GM12874 (cell line): ENCODE data around the gene TMEM185B.

Source experiments
- TF ChIP-seq, protein P1 (sequence below): IDR thresholded peaks from 2 replicates; pipeline ENCODE4 v1.5.1; 2011; ENCODE audit warnings: low read depth, mild to moderate bottlenecking, control low read depth, low read length, moderate library complexity; ENCODE audit not compliant: insufficient read depth

TMEM185B gene

DNA sequence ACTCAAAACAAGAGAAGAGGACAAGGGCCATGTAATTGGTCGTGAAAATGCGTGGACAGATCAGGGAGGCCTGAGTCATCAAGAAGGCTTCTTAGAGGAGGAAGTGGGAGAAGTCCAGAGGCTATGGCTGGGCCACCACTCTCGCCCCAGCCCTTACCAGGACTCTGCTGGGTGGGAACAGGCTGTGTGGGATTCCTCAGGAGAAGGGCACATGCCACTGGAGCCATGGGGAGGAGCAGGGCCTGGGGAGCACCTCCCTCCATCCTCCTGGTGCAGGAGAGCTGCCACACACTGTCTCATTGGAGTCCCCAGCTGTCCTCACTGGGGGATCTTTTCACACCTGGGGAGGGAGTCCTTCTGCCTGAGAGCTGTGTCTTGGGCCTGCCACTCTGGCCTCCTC is 20.0 kb upstream of the TMEM185B start:
- TF ChIP-seq, protein P1, sequence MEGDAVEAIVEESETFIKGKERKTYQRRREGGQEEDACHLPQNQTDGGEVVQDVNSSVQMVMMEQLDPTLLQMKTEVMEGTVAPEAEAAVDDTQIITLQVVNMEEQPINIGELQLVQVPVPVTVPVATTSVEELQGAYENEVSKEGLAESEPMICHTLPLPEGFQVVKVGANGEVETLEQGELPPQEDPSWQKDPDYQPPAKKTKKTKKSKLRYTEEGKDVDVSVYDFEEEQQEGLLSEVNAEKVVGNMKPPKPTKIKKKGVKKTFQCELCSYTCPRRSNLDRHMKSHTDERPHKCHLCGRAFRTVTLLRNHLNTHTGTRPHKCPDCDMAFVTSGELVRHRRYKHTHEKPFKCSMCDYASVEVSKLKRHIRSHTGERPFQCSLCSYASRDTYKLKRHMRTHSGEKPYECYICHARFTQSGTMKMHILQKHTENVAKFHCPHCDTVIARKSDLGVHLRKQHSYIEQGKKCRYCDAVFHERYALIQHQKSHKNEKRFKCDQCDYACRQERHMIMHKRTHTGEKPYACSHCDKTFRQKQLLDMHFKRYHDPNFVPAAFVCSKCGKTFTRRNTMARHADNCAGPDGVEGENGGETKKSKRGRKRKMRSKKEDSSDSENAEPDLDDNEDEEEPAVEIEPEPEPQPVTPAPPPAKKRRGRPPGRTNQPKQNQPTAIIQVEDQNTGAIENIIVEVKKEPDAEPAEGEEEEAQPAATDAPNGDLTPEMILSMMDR = no peak

- TF ChIP-seq, protein P1 = no peak
These were observed 18.5 kb upstream of the TMEM185B start for GRCh38 chr2:120241684-120242083.

DNA sequence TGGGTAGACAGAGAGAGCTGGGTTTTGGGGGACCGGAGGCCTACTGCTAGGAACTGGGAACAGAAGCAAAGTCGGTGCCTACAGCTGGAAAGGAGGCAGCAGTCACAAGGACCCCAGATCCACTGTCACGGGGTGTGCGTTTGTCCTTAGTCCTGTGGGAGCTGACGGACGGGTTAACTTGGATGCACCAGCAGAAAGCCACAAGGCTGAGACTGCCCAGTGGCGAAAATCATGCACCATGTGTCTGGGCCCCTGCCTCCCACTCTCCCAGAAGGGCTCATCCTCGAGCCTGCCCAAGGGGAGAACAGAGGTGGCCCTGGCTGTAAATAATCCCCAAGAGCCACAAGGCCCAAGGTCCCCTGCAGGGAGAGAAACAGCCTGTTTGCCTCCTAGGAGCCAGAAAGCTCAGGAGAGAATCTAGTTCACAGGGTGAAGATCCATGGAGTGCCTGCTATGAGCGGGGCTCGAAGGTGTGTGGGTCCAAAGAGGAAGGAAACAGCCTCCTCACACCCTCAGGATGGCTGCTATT is 17.8 kb upstream of the TMEM185B start:
- TF ChIP-seq, protein P1 = no peak

- TF ChIP-seq, protein P1 = no peak
These were observed 16.5 kb upstream of the TMEM185B start for GRCh38 chr2:120239488-120240287.

GRCh38 chr2:120238728-120239487 is 15.7 kb upstream of the TMEM185B start:
- TF ChIP-seq, protein P1 = no peak

GRCh38 chr2:120237491-120237902 is 14.3 kb upstream of the TMEM185B start:
- TF ChIP-seq, protein P1 = no peak

- TF ChIP-seq, protein P1 = no peak
These were observed 13.6 kb upstream of the TMEM185B start for GRCh38 chr2:120236791-120237190.
